SU-DHL-6 (cell line): ENCODE data around the gene STOM.

ENCODE experiments used
- H2AFZ ChIP-seq: fragments of 200-600 bp; sonication (generic); 2 replicates; pipeline ENCODE4 v1.6.1; 2014; ENCODE audit warnings: low read depth, mild to moderate bottlenecking, moderate library complexity, mixed read lengths, antibody characterized with exemption, low read length; ENCODE audit not compliant: severe bottlenecking
- H3F3A ChIP-seq: fragments of 200-600 bp; shearing (Covaris generic); 2 replicates; pipeline ENCODE4 v1.6.0; 2016; ENCODE audit warnings: antibody characterized with exemption, mild to moderate bottlenecking; ENCODE audit not compliant: insufficient read depth
- H3K27ac ChIP-seq: fragments of 200-600 bp; sonication (generic); 2 replicates; pipeline ENCODE4 v1.5.1; 2016; ENCODE audit warnings: low read depth, mild to moderate bottlenecking, low read length, moderate library complexity, mixed read lengths
- H3K27me3 ChIP-seq: fragments of 200-600 bp; sonication (generic), shearing (Covaris generic); 2 replicates; pipeline ENCODE4 v1.6.0; 2014; ENCODE audit warnings: mild to moderate bottlenecking, low read length
- H3K36me3 ChIP-seq: fragments of 200-600 bp; sonication (generic); 2 replicates; pipeline ENCODE4 v1.6.1; 2014; ENCODE audit warnings: mild to moderate bottlenecking, low read length, mixed read lengths
- H3K4me2 ChIP-seq: fragments of 300-600, 200-600 bp; shearing (Covaris generic), sonication (generic); 2 replicates; pipeline ENCODE4 v1.6.0; 2014; ENCODE audit warnings: low read length, low read depth, mild to moderate bottlenecking; ENCODE audit not compliant: poor library complexity, severe bottlenecking
- H3K4me3 ChIP-seq: fragments of 200-600 bp; sonication (generic); 2 replicates; pipeline ENCODE4 v1.5.1; 2014; ENCODE audit warnings: antibody characterized with exemption, low read length, mild to moderate bottlenecking, mixed read lengths; ENCODE audit not compliant: insufficient read depth, poor library complexity, severe bottlenecking
- H3K79me2 ChIP-seq: fragments of 200-600 bp; sonication (generic); 2 replicates; pipeline ENCODE4 v1.6.1; 2014; ENCODE audit warnings: mild to moderate bottlenecking, low read length, moderate library complexity; ENCODE audit not compliant: insufficient read depth
- H3K9ac ChIP-seq: fragments of 200-600 bp; sonication (generic); 2 replicates; pipeline ENCODE4 v1.7.0; 2014; ENCODE audit warnings: mild to moderate bottlenecking, low read length
- H3K9me2 ChIP-seq: fragments of 200-600 bp; sonication (generic); replicated peaks from 2 replicates; pipeline ENCODE4 v1.6.1; 2014; ENCODE audit warnings: low read length; ENCODE audit not compliant: insufficient read depth
- H3K9me3 ChIP-seq: fragments of 200-600 bp; sonication (generic); 2 replicates; pipeline ENCODE4 v1.6.1; 2014; ENCODE audit warnings: low read length, mixed read lengths; ENCODE audit not compliant: insufficient read depth
- H4K20me1 ChIP-seq: fragments of 200-600 bp; sonication (generic); 2 replicates; pipeline ENCODE4 v1.6.1; 2014; ENCODE audit warnings: low read depth, mild to moderate bottlenecking, antibody characterized with exemption, low read length, moderate library complexity, mixed read lengths
- EZH2phosphoT487 ChIP-seq: fragments of 200-600 bp; sonication (generic), shearing (Covaris generic); conservative IDR thresholded peaks from 2 replicates; pipeline ENCODE4 v1.6.1; 2018; ENCODE audit warnings: mild to moderate bottlenecking, antibody characterized with exemption, low read length, moderate library complexity, mixed read lengths
- TF ChIP-seq, protein P1 (sequence below): fragments of 200-600 bp; sonication (generic); IDR thresholded peaks from one replicate; pipeline ENCODE4 v1.5.1; 2017; ENCODE audit warnings: antibody characterized with exemption, mild to moderate bottlenecking, low read length, moderate library complexity; ENCODE audit not compliant: insufficient read depth, poor library complexity, severe bottlenecking

The STOM gene

DNA sequence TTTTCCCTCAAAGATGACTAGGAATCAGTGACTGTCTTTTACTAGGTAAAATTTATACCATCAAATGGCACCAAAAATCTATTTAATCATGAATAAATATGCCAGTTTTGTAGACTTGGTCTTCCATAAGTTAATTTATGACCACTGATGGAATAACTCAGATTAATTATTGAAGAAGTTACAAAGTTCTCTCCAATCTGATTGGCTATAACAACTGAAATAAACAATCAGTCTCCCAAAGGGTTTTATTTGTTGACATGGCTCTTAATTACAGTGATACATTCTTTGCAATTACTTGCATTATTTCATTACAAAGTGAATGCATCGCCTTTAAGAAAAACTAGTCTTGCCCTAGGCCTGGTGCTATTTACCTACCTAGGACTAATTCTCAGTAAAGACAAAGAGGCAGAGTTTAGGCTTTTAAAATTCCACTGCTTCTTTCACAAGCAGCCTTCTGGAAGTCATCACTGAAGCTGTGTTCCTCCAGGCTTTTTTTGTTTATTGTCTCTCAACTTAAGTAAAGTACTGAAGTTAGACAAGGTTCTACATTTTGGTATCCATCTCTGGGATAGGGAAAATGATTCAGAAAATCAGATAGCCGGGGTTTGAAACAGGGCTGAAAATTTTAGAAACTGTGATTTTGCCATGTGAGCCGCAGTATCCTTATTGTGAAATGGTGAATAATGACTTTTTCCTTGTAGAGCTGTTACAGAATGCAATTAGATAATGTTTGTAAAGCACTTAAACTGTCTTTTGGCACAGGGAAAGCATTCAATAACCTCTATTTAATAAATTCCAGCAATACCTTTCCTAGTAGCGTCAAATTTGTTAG is 2.5 kb downstream of the STOM start:
- Histone ChIP-seq H3K27me3 (no peaks in the 10 kb centered on the region), H3K27ac (no peak overlapping the region), H3K4me3 (no peak overlapping the region), H3K36me3 (no peaks in the 10 kb centered on the region), H3K9me3 (no peaks in the 10 kb centered on the region), H3K79me2 (no peaks in the 10 kb centered on the region), H2AFZ (no peak overlapping the region), H3K4me2 (no peak overlapping the region), H3K9ac (no peak overlapping the region), H3F3A (no peaks in the 10 kb centered on the region), H4K20me1 (no peaks in the 10 kb centered on the region), H3K9me2 (no peaks in the 10 kb centered on the region)
- no peak for TF ChIP-seq EZH2phosphoT487
- TF ChIP-seq, protein P1, sequence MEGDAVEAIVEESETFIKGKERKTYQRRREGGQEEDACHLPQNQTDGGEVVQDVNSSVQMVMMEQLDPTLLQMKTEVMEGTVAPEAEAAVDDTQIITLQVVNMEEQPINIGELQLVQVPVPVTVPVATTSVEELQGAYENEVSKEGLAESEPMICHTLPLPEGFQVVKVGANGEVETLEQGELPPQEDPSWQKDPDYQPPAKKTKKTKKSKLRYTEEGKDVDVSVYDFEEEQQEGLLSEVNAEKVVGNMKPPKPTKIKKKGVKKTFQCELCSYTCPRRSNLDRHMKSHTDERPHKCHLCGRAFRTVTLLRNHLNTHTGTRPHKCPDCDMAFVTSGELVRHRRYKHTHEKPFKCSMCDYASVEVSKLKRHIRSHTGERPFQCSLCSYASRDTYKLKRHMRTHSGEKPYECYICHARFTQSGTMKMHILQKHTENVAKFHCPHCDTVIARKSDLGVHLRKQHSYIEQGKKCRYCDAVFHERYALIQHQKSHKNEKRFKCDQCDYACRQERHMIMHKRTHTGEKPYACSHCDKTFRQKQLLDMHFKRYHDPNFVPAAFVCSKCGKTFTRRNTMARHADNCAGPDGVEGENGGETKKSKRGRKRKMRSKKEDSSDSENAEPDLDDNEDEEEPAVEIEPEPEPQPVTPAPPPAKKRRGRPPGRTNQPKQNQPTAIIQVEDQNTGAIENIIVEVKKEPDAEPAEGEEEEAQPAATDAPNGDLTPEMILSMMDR = no peak

DNA sequence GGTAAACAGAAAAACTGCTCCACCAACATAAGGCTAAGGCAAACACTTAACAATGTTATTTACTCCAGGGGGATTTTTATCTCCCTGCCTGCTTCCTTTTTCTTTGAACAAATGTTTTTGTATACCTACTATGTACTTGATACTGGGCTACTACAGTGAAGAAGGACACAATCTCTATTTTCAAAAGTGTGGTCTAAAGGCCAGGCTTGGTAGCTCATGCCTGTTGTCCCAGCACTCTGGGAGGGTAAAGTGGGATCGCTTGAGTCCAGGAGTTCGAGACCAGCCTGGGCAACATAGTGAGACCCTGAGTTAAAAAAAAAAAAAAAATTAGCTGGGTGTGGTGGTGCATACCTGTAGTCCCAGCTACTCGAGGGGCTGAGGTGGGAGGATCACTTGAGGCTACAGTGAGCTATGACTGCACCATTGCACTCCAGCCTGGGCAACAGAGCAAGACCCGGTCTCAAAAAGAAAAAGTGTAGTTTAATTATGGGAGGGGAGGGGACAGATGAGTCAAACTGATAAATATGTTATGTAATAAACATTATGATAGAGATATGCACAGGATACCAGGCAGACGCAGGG is 3.3 kb downstream of the STOM start:
- Histone ChIP-seq H2AFZ (no peak overlapping the region), H3K9me2 (no peaks in the 10 kb centered on the region), H3K4me3 (no peak overlapping the region), H3K4me2 (no peak overlapping the region), H3K9me3 (no peaks in the 10 kb centered on the region), H3K27ac (no peak overlapping the region), H3K27me3 (no peaks in the 10 kb centered on the region), H3F3A (no peaks in the 10 kb centered on the region), H3K9ac (no peak overlapping the region), H3K36me3 (no peaks in the 10 kb centered on the region), H4K20me1 (no peaks in the 10 kb centered on the region), H3K79me2 (no peaks in the 10 kb centered on the region)
- TF ChIP-seq, protein P1 = no peak
- no peak for TF ChIP-seq EZH2phosphoT487

DNA sequence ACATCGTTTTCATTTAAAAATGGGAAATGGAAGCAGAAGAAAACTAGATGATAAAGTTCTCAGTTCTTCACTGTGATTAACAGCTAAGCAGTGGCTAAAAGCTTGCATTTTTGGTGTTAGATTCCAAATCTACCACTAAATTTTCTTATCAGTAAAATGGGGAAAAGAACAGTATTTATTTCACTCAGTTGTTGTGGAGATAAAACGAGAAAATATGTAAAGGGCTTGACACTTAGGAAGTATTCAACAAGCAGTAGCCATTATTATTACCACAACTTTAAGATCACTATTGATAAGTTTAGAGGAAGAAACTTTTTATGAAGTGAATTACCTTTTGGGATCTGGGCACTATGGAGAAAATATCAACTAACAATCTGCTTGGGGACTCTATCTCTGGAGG is 4.5 kb downstream of the STOM start:
- Histone ChIP-seq H3K4me3 (no peak overlapping the region), H3K36me3 (no peaks in the 10 kb centered on the region), H3K4me2 (no peak overlapping the region), H3K27me3 (no peaks in the 10 kb centered on the region), H3K9ac (no peak overlapping the region), H3F3A (no peaks in the 10 kb centered on the region), H3K27ac (no peak overlapping the region), H3K9me3 (no peaks in the 10 kb centered on the region), H4K20me1 (no peaks in the 10 kb centered on the region), H3K79me2 (no peaks in the 10 kb centered on the region), H2AFZ (no peak overlapping the region), H3K9me2 (no peaks in the 10 kb centered on the region)
- TF ChIP-seq, protein P1 = no peak
- TF ChIP-seq EZH2phosphoT487 = no peak
